Neuronal stem cell (in vitro differentiated cells): Measurements from ENCODE around the gene CETP.

Experiments used
- DNase-seq: peaks from one replicate; pipeline ENCODE4 v3.0.0-alpha.2; 2013; ENCODE audit warnings: low spot score
- H2AFZ ChIP-seq: one replicate; pipeline ENCODE4 v1.6.1; 2013; ENCODE audit warnings: mild to moderate bottlenecking, low read length, inconsistent platforms
- H2AK5ac ChIP-seq: 2 replicates; pipeline ENCODE4 v1.6.1; 2013; ENCODE audit warnings: low read depth, mild to moderate bottlenecking, inconsistent platforms, low read length, moderate library complexity, mixed read lengths
- H2BK120ac ChIP-seq: 2 replicates; pipeline ENCODE4 v1.6.1; 2013; ENCODE audit warnings: low read depth, mild to moderate bottlenecking, inconsistent platforms, low read length, moderate library complexity, mixed read lengths
- H2BK12ac ChIP-seq: one replicate; pipeline ENCODE4 v1.6.1; 2013; ENCODE audit warnings: low read length, inconsistent platforms
- H2BK15ac ChIP-seq: 2 replicates; pipeline ENCODE4 v1.6.1; 2013; ENCODE audit warnings: mild to moderate bottlenecking, low read length, inconsistent platforms, mixed read lengths
- H2BK5ac ChIP-seq: one replicate; pipeline ENCODE4 v1.6.1; 2013; ENCODE audit warnings: inconsistent platforms, mild to moderate bottlenecking, low read length, moderate library complexity
- H3K14ac ChIP-seq: one replicate; pipeline ENCODE4 v1.6.1; 2013; ENCODE audit warnings: low read length, inconsistent platforms
- H3K18ac ChIP-seq: 2 replicates; pipeline ENCODE4 v1.6.1; 2013; ENCODE audit warnings: low read length, inconsistent platforms
- H3K23ac ChIP-seq: 2 replicates; pipeline ENCODE4 v1.6.1; 2013; ENCODE audit warnings: low read depth, mild to moderate bottlenecking, mixed read lengths, low read length, inconsistent platforms; ENCODE audit not compliant: poor library complexity
- H3K27ac ChIP-seq: replicated peaks from 3 replicates; pipeline ENCODE4 v1.5.1; 2013; ENCODE audit warnings: low read length, inconsistent platforms
- H3K27me3 ChIP-seq, 3 experiments: 2 replicates each; pipeline ENCODE4 v1.6.1; 2013; ENCODE audit warnings: low read length in 3 of 3, mild to moderate bottlenecking in 2 of 3, inconsistent platforms in 1 of 3, low read depth in 1 of 3, mixed read lengths in 1 of 3, moderate library complexity in 1 of 3; ENCODE audit not compliant: control insufficient read depth in 3 of 3, insufficient read depth in 3 of 3
- H3K36me3 ChIP-seq, 2 donors: replicated peaks in 1 of 2; 2 replicates each; pipeline ENCODE4 v1.6.1; 2013; ENCODE audit warnings: low read length in 2 of 2; ENCODE audit not compliant: control insufficient read depth in 2 of 2, insufficient read depth in 2 of 2
- H3K4ac ChIP-seq: 2 replicates; pipeline ENCODE4 v1.6.1; 2013; ENCODE audit warnings: inconsistent platforms, mild to moderate bottlenecking, low read length, moderate library complexity
- H3K4me1 ChIP-seq, 2 donors: 1 replicate in 1 of 2; 2 replicates in 1 of 2; pipeline ENCODE4 v1.6.1; 2013; ENCODE audit warnings: low read length in 2 of 2, low read depth in 1 of 2; ENCODE audit not compliant: control insufficient read depth in 2 of 2, insufficient read depth in 1 of 2
- H3K4me2 ChIP-seq: one replicate; pipeline ENCODE4 v1.6.1; 2013; ENCODE audit warnings: mild to moderate bottlenecking, low read length, inconsistent platforms; ENCODE audit not compliant: insufficient read depth, poor library complexity, severe bottlenecking
- H3K4me3 ChIP-seq, 2 donors: 2 replicates each; pipeline ENCODE4 v1.5.1; 2013; ENCODE audit warnings: low read length in 2 of 2, mild to moderate bottlenecking in 2 of 2, inconsistent platforms in 1 of 2, moderate library complexity in 1 of 2
- H3K79me1 ChIP-seq: one replicate; pipeline ENCODE4 v1.6.1; 2013; ENCODE audit warnings: low read depth, mild to moderate bottlenecking, inconsistent platforms, low read length, moderate library complexity
- H3K9ac ChIP-seq: one replicate; pipeline ENCODE4 v1.6.1; 2013; ENCODE audit warnings: mild to moderate bottlenecking, low read depth, low read length, inconsistent platforms; ENCODE audit not compliant: poor library complexity
- H3K9me3 ChIP-seq, 2 donors: replicated peaks in 1 of 2; 2 replicates each; pipeline versions ENCODE3 to v1.6.1; 2013; ENCODE audit warnings: low read length in 2 of 2, mild to moderate bottlenecking in 2 of 2, inconsistent platforms in 1 of 2, low read depth in 1 of 2, mixed read lengths in 1 of 2, moderate library complexity in 1 of 2; ENCODE audit not compliant: control insufficient read depth in 2 of 2, insufficient read depth in 1 of 2
- H4K8ac ChIP-seq: one replicate; pipeline ENCODE4 v1.6.1; 2013; ENCODE audit warnings: low read depth, mild to moderate bottlenecking, inconsistent platforms, low read length, moderate library complexity
- H4K91ac ChIP-seq: one replicate; pipeline ENCODE4 v1.6.1; 2013; ENCODE audit warnings: low read length, low read depth, mild to moderate bottlenecking, inconsistent platforms; ENCODE audit not compliant: poor library complexity
- WGBS, 2 donors: extraction: QIAGEN DNeasy Blood & Tissue Kit; methylation state at CpG; one replicate each; pipeline ENCODE4 v1.1.7; 2013; ENCODE audit warnings: missing lambda C conversion rate in 2 of 2, mixed read lengths in 1 of 2; ENCODE audit not compliant: insufficient read length in 2 of 2, insufficient replicate concordance in 1 of 2; ENCODE audit errors: extremely low coverage in 2 of 2; 5-methylcytosine and 5-hydroxymethylcytosine counted together

The CETP gene

GRCh38 chr16:56998861-56999260 is 37.1 kb downstream of the CETP start:
- H2AFZ ChIP-seq: no peak overlapping the region
- no peak overlapping the region for H2BK15ac ChIP-seq
- no peak overlapping the region for H2BK12ac ChIP-seq
- no peak overlapping the region for H3K18ac ChIP-seq
- peaks cover 0 to 33% (median 0%) of the 10 kb centered on the region in 3 experiments for H3K27me3 ChIP-seq
- H3K4me2 ChIP-seq: no peak overlapping the region
- no peak overlapping the region for H2BK120ac ChIP-seq
- no peak overlapping the region for H3K4me3 ChIP-seq
- H3K79me1 ChIP-seq: no peaks in the 10 kb centered on the region
- no peak overlapping the region for H3K4ac ChIP-seq
- H2BK5ac ChIP-seq: no peak overlapping the region
- no peak overlapping the region for H2AK5ac ChIP-seq
- WGBS, 2 donors: no CpG with 5 or more reads among the region's 6 CpGs
- no peaks in the 10 kb centered on the region for H3K36me3 ChIP-seq
- H4K8ac ChIP-seq: no peak overlapping the region
- H3K4me1 ChIP-seq: peaks cover 0 to 7% of the 10 kb centered on the region in 2 donors
- DNase-seq: no peak
- H4K91ac ChIP-seq: no peak overlapping the region
- no peaks in the 10 kb centered on the region for H3K9me3 ChIP-seq
- no peak overlapping the region for H3K9ac ChIP-seq
- no peak overlapping the region for H3K14ac ChIP-seq
- no peak overlapping the region for H3K23ac ChIP-seq
- no peak overlapping the region for H3K27ac ChIP-seq

- Histone ChIP-seq H3K23ac (no peak overlapping the region), H3K14ac (no peak overlapping the region), H3K4me3 (no peak overlapping the region), H4K8ac (no peak overlapping the region), H2BK12ac (peak overlapping the region; percentile 43), H2AK5ac (peak overlapping the region; percentile 61), H3K18ac (peak overlapping the region; percentile 83), H3K79me1 (no peaks in the 10 kb centered on the region), H2AFZ (no peak overlapping the region), H3K27ac (no peak overlapping the region), H3K9ac (no peak overlapping the region), H3K36me3 (no peaks in the 10 kb centered on the region), H3K27me3 (peaks cover 0 to 33% (median 0%) of the 10 kb centered on the region in 3 experiments), H3K4me2 (no peak overlapping the region), H2BK120ac (no peak overlapping the region), H4K91ac (no peak overlapping the region), H2BK15ac (peak overlapping the region; percentile 35), H3K9me3 (no peaks in the 10 kb centered on the region), H3K4me1 (peaks cover 0 to 12% of the 10 kb centered on the region in 2 donors), H2BK5ac (peak overlapping the region; percentile 14), H3K4ac (no peak overlapping the region)
- no CpG with 5 or more reads among the region's 11 CpGs for WGBS, 2 donors
- DNase-seq: no peak
These were observed 37.9 kb downstream of the CETP start for GRCh38 chr16:56999409-57000270.

- no peak for DNase-seq
- Histone ChIP-seq H2BK12ac (peak overlapping the region; percentile 43), H3K4me3 (no peak overlapping the region), H4K91ac (no peak overlapping the region), H3K9ac (no peak overlapping the region), H3K4me2 (no peak overlapping the region), H3K79me1 (no peaks in the 10 kb centered on the region), H2BK15ac (peak overlapping the region; percentile 35), H3K4me1 (peaks cover 0 to 12% of the 10 kb centered on the region in 2 donors), H2AK5ac (peak overlapping the region; percentile 61), H2BK120ac (no peak overlapping the region), H4K8ac (no peak overlapping the region), H3K9me3 (no peaks in the 10 kb centered on the region), H3K23ac (no peak overlapping the region), H3K4ac (no peak overlapping the region), H3K36me3 (no peaks in the 10 kb centered on the region), H3K14ac (no peak overlapping the region), H2BK5ac (peak overlapping the region; percentile 14), H3K18ac (peak overlapping the region; percentile 41), H2AFZ (no peak overlapping the region), H3K27me3 (peaks cover 0 to 30% (median 0%) of the 10 kb centered on the region in 3 experiments), H3K27ac (no peak overlapping the region)
- no CpG with 5 or more reads among the region's 5 CpGs for WGBS, 2 donors
These were observed 38.7 kb downstream of the CETP start for GRCh38 chr16:57000271-57001025.
